ENCODE measurements around the gene SLFN12. TPM values are rescaled to one million over a fixed set of nuclear protein-coding genes. Genes with fewer than 3 reads are reported as not detected.
"Not testable (repeated sequence)": the region's sequence is repeated elsewhere in the genome, so short reads cannot be mapped to it uniquely, and the experiment has no call there.

The SLFN12 gene
- total RNA-seq, 4 donors from 2014 or later: 11.6 to 20.1 (median 15.9) TPM

DNA sequence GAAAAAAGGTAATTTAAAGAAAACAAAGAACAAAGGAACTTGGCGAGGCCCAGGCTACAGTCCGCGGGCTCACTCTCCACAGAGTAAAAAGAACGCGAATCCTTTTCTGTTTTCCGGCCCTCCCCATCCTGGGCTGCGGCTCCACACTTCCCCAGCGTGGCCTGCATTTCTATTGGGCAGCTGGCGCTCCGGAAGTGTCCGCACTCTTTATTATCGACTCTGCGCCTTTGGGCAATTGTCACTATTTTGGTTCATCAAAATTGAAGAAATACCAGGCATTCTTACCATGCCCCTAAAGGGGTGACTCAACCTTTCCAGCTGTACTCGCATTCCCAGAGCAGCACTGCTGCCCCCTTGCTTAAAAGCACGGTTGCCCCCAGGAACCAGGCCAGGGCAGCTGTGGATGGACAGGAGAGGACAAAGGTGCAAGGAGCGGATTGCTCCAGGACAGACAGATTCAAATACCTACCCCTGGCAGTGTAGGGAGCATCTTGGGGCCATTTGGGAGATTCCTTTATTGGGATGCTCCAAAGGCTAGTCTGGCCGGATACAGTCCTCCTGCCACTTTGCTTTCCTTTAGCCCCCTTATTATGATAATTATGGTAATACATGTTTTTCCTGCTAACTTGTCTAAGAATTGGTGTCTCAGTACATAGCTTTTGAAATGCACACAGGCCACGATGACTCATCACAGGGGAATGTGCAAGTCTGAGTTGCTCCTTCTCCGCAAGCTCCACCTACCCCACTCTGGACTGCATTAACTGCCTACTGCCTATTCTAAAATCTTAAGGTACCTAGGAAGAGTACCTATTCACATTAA is 985 bp upstream of the SLFN12 start:
- Histone ChIP-seq H3K4me3 (peak overlapping the region; percentile 56 to 66 (median 60)), H3K36me3 (peaks cover 0 to 6% (median 0%) of the 10 kb centered on the region in 3 donors), H3K27me3 (no peaks in the 10 kb centered on the region), H3K9me3 (no peaks in the 10 kb centered on the region), H3K27ac (peak overlapping the region; percentile 76 to 92 (median 90)), H3K4me1 (peaks cover 0 to 33% (median 15%) of the 10 kb centered on the region in 4 donors)
- whole genome bisulfite sequencing, 2 donors: 8% methylated on average over 19 of the region's 19 CpGs
- TF ChIP-seq, protein P1, sequence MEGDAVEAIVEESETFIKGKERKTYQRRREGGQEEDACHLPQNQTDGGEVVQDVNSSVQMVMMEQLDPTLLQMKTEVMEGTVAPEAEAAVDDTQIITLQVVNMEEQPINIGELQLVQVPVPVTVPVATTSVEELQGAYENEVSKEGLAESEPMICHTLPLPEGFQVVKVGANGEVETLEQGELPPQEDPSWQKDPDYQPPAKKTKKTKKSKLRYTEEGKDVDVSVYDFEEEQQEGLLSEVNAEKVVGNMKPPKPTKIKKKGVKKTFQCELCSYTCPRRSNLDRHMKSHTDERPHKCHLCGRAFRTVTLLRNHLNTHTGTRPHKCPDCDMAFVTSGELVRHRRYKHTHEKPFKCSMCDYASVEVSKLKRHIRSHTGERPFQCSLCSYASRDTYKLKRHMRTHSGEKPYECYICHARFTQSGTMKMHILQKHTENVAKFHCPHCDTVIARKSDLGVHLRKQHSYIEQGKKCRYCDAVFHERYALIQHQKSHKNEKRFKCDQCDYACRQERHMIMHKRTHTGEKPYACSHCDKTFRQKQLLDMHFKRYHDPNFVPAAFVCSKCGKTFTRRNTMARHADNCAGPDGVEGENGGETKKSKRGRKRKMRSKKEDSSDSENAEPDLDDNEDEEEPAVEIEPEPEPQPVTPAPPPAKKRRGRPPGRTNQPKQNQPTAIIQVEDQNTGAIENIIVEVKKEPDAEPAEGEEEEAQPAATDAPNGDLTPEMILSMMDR (IDR thresholded peaks at IDR 0.05): peak in 2 of 5 experiments; percentile 4 to 23
- TF ChIP-seq POLR2A (IDR thresholded peaks at IDR 0.05) (no peak), EP300 (IDR thresholded peaks at IDR 0.05) (peak in 1 of 2 donors; percentile 54)
- DNase-seq (ENCODE audit: low spot score in 2 of 2): peak in 1 of 2 donors; percentile 65

DNA sequence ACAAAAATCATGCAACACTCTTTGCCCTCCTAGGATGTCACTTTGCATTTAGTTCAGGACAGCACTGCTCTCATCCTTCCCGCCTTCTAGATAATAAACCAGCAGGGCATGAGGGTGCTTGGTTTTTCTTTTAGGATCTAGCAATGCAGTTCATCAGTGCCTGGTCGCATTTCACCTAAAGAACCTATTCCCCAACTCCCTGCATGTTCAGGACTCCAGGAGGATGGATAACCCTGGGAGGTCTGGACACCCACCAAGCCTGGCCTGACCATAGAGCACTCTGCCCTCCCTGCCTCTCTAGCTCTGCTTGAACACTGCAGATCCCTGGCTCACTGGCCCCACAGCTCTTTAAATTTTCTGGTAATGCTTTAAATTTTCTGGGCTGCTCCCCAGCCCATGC is 2.6 kb downstream of the SLFN12 start:
- Histone ChIP-seq H3K36me3 (peaks cover 0 to 6% (median 0%) of the 10 kb centered on the region in 3 donors), H3K27me3 (no peaks in the 10 kb centered on the region), H3K4me1 (peaks cover 0 to 30% (median 15%) of the 10 kb centered on the region in 4 donors), H3K27ac (no peak overlapping the region), H3K4me3 (no peak overlapping the region), H3K9me3 (no peaks in the 10 kb centered on the region)
- DNase-seq (ENCODE audit: low spot score in 2 of 2): no peak
- no peak for TF ChIP-seq EP300 (IDR thresholded peaks at IDR 0.05)
- TF ChIP-seq, protein P1 (IDR thresholded peaks at IDR 0.05): no peak
- 88 to 100% methylated on average over 2 of the region's 2 CpGs for WGBS, 2 donors

DNA sequence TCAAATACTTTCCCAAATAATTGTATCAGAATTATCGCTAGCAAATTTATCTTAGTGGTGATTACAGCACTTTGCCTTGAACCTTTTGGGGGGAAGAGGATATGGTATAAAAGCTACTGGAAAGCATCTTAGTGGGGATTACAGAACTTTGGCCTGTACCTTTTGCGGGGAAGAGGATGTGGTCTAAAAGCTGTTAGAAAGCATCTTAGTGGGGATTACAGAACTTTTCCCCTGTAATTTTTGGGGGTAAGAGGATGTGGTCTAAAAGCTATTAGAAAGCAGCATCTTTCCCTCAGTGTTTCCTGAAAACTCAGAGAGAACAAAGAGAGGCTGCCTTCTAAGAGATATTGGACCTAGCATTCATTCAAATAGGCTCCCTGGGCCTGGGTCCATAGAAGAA is 4.1 kb downstream of the SLFN12 start:
- Histone ChIP-seq H3K27me3 (no peaks in the 10 kb centered on the region), H3K4me1 (peaks cover 0 to 18% (median 9%) of the 10 kb centered on the region in 4 donors), H3K27ac (no peak overlapping the region), H3K36me3 (peaks cover 0 to 6% (median 0%) of the 10 kb centered on the region in 3 donors), H3K4me3 (no peak overlapping the region), H3K9me3 (no peaks in the 10 kb centered on the region)
- DNase-seq (ENCODE audit: low spot score in 2 of 2): no peak
- TF ChIP-seq EP300 (IDR thresholded peaks at IDR 0.05) (no peak), POLR2A (IDR thresholded peaks at IDR 0.05) (no peak)
- TF ChIP-seq, protein P1 (IDR thresholded peaks at IDR 0.05): no peak
- WGBS, 2 donors: 89 to 96% methylated on average over 2 of the region's 2 CpGs

DNA sequence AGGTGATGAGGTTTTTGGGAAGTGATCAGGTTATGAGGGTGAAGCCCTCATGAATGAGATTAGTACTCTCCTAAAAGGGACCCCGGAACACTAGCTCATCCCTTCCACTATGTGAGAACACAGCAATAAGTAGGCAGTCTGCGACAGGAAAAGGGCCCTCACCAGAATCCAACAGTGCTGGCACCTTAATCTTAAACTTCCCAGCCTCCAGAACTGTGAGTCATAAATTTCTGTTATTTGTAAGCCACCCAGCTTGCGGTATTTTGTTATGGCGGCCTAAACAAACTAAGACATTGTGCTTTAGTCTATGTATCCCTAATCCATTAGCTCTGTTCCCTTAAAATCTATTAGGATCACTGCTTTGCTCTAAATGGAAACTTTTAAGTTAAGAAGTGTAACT is 8.5 kb downstream of the SLFN12 start:
- Histone ChIP-seq H3K27ac (no peak overlapping the region), H3K36me3 (peaks cover 0 to 37% (median 0%) of the 10 kb centered on the region in 3 donors), H3K4me3 (no peak overlapping the region), H3K27me3 (no peaks in the 10 kb centered on the region), H3K4me1 (no peaks in the 10 kb centered on the region), H3K9me3 (no peaks in the 10 kb centered on the region)
- DNase-seq (ENCODE audit: low spot score in 2 of 2): no peak
- TF ChIP-seq EP300 (IDR thresholded peaks at IDR 0.05) (no peak), POLR2A (IDR thresholded peaks at IDR 0.05) (no peak)
- TF ChIP-seq, protein P1 (IDR thresholded peaks at IDR 0.05): no peak
- WGBS, 2 donors: 85 to 86% methylated on average over 4 of the region's 4 CpGs

DNA sequence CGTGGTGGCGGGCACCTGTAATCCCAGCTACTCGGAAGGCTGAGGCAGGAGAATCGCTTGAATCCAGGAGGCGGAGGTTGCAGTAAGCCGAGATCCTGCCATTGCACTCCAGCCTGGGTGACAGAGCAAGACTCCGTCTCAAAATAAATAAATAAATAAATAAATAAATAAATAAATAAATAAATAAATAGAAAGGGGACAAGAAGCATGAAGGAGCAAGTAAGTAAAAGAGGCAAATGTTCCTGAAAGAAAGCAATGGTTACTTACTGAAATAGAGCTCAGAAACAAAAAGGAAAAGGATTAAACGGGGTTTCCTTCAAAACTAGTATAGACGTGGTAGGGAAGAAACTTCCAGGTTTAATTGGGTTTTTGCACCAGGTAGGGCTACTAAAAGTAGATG is 11.2 kb downstream of the SLFN12 start:
- peaks cover 0 to 64% (median 0%) of the 10 kb centered on the region in 3 donors for H3K36me3 ChIP-seq
- not testable (repeated sequence) for H3K4me1 ChIP-seq; H3K27ac ChIP-seq; DNase-seq (ENCODE audit: low spot score in 2 of 2); H3K27me3 ChIP-seq; H3K9me3 ChIP-seq; H3K4me3 ChIP-seq
- WGBS, 2 donors: 93 to 96% methylated on average over 9 of the region's 9 CpGs
